Activated effector memory CD4-positive, alpha-beta T cell treated with anti-CD3 and anti-CD28 coated beads, Interleukin-2, amount 50 U/mL, for 16 hours (primary cell): ENCODE results near the gene NPS.

Source experiments
- DNase-seq: peaks from one replicate; pipeline ENCODE4 v3.0.0-alpha.2; 2020

Gene NPS

GRCh38 chr10:127563718-127564553 lies 14.8 kb downstream of the NPS start:
- DNase-seq: peak; percentile 73

GRCh38 chr10:127564644-127565043 lies 15.5 kb downstream of the NPS start:
- DNase-seq: no peak

GRCh38 chr10:127565583-127565982 lies 16.5 kb downstream of the NPS start:
- DNase-seq: no peak

- no peak for DNase-seq
These were observed 20.1 kb downstream of the NPS start for GRCh38 chr10:127569210-127569609.

- no peak for DNase-seq
These were observed 20.9 kb downstream of the NPS start for GRCh38 chr10:127570036-127570435.

GRCh38 chr10:127571386-127571785 lies 22.3 kb downstream of the NPS start:
- DNase-seq: no peak

GRCh38 chr10:127576051-127576450 lies 26.9 kb downstream of the NPS start:
- DNase-seq: no peak

GRCh38 chr10:127576740-127577161 lies 27.6 kb downstream of the NPS start:
- no peak for DNase-seq

GRCh38 chr10:127577376-127578258 lies 28.5 kb downstream of the NPS start:
- no peak for DNase-seq

GRCh38 chr10:127578259-127578960 lies 29.3 kb downstream of the NPS start:
- DNase-seq: no peak

GRCh38 chr10:127578961-127579305 lies 29.8 kb downstream of the NPS start:
- no peak for DNase-seq

GRCh38 chr10:127579640-127580039 lies 30.5 kb downstream of the NPS start:
- DNase-seq: no peak

GRCh38 chr10:127580822-127581221 lies 31.7 kb downstream of the NPS start:
- DNase-seq: no peak

- DNase-seq: no peak
These were observed 36.5 kb downstream of the NPS start for GRCh38 chr10:127585519-127586023.

GRCh38 chr10:127587668-127588365 lies 38.7 kb downstream of the NPS start:
- no peak for DNase-seq

- no peak for DNase-seq
These were observed 43.5 kb downstream of the NPS start for GRCh38 chr10:127592586-127592985.

GRCh38 chr10:127600479-127600878 lies 51.4 kb downstream of the NPS start:
- no peak for DNase-seq
